SIG-M5 treated with dmso at 0.1 percent for 504 hours (cell line): ENCODE measurements around the gene TAOK2.

Source experiments
- DNase-seq: peaks from one replicate; lab custom pipeline; 2025; ENCODE audit not compliant: unreplicated experiment; lab: John Stamatoyannopoulos, UW

The TAOK2 gene

DNA sequence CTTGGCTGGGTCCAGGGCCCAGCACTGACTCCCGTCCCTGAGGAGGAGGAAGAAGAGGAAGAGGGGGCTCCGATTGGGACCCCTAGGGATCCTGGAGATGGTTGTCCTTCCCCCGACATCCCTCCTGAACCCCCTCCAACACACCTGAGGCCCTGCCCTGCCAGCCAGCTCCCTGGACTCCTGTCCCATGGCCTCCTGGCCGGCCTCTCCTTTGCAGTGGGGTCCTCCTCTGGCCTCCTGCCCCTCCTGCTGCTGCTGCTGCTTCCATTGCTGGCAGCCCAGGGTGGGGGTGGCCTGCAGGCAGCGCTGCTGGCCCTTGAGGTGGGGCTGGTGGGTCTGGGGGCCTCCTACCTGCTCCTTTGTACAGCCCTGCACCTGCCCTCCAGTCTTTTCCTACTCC is 13.3 kb downstream of the TAOK2 start:
- DNase-seq, result no peak

DNA sequence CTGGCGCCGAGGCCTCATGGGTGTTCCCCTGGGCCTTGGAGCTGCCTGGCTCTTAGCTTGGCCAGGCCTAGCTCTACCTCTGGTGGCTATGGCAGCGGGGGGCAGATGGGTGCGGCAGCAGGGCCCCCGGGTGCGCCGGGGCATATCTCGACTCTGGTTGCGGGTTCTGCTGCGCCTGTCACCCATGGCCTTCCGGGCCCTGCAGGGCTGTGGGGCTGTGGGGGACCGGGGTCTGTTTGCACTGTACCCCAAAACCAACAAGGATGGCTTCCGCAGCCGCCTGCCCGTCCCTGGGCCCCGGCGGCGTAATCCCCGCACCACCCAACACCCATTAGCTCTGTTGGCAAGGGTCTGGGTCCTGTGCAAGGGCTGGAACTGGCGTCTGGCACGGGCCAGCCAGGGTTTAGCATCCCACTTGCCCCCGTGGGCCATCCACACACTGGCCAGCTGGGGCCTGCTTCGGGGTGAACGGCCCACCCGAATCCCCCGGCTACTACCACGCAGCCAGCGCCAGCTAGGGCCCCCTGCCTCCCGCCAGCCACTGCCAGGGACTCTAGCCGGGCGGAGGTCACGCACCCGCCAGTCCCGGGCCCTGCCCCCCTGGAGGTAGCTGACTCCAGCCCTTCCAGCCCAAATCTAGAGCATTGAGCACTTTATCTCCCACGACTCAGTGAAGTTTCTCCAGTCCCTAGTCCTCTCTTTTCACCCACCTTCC is 13.9 kb downstream of the TAOK2 start:
- DNase-seq, result no peak

DNA sequence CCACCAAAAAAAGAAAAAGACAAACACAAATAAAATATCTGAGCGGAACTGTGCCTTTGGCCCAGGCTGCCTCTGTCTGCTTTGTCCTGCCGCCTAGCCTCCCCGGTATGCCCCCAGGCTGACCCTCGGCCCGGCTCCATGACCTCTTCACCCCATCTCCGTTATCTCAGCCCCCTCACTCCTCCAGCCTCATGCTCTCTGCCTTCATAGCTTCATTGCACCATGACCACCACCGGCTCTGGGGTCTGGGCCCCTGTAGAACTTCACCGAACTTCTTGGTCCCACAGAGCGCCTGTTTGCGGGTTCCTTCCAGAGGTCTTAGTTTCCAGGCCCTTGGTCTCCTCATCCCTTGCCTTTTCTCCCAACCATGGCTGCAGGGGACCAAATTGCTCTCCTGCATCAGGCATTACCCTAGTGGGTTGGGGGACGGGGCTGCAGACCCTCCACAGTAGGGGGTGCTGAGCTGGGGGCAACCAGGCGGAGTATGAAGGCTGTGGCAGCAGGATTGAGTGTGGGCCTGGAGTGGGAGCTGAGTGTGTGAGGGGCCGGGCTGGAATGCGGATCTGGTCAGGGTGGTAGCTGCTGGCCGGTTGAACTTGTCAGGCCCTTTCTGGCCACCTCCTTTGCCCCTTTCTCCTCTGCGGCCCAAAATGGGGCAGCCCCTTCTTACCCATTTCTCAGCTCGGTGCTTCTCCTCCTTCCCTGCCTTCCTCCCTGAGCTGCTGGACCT is 14.8 kb downstream of the TAOK2 start:
- DNase-seq, result no peak

DNA sequence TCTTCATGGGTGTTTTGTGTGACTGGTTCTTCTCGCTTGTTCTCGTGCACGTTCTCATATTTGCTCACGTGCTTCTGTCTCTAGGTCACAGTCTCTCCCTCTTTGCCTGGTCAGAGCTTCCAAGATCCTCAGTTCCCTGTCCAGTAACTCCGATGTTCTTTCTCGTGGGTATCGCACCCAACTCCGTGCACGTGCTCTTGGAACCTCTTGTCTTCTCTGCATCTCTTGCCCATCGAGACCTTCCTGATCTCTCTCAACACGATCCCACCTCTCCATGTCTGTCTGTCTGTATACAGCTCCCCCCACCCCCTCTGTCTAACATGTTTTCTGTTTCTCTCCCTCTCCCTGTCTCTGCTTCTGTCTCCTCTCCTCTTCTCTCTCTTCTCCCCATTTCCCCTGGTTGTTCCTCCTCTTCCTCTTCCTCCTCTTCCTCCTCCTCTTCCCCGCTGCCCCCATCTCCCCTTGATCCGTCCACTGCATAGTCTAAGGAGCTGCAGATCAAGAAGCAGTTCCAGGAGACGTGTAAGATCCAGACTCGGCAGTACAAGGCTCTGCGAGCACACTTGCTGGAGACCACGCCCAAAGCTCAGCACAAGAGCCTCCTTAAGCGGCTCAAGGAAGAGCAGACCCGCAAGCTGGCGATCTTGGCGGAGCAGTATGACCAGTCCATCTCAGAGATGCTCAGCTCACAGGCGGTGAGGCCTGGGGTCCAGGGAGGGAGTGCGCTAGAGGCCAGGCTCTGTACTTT is 15.6 kb downstream of the TAOK2 start:
- no peak for DNase-seq

DNA sequence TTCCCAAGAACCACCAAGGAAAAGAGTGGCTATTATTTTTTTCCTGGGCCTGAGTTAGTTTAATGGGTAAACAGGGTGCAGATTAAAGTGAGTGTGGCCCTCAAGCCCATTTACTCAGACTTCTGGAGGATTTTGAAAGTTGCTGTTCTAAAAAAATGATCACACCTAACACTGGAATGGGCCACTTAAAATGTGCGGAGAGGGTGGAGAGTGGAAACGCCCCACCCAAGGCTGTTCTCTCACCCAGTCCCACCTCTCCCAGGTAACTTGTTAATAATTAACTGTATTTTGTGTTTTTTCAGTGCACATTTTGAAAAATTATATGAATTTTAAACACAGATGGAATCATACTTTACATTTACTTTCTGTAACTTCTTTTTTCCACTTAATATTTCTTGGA is 16.4 kb downstream of the TAOK2 start:
- DNase-seq, result no peak

DNA sequence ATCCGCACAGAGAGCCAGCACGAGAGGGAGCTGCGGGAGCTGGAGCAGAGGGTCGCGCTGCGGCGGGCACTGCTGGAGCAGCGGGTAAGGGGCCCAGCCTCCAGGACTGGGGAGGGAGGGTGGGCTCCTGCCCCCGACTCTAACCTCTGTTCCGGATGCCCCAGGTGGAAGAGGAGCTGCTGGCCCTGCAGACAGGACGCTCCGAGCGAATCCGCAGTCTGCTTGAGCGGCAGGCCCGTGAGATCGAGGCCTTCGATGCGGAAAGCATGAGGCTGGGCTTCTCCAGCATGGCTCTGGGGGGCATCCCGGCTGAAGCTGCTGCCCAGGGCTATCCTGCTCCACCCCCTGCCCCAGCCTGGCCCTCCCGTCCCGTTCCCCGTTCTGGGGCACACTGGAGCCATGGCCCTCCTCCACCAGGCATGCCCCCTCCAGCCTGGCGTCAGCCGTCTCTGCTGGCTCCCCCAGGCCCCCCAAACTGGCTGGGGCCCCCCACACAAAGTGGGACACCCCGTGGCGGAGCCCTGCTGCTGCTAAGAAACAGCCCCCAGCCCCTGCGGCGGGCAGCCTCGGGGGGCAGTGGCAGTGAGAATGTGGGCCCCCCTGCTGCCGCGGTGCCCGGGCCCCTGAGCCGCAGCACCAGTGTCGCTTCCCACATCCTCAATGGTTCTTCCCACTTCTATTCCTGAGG is 17.4 kb downstream of the TAOK2 start:
- DNase-seq, result no peak

DNA sequence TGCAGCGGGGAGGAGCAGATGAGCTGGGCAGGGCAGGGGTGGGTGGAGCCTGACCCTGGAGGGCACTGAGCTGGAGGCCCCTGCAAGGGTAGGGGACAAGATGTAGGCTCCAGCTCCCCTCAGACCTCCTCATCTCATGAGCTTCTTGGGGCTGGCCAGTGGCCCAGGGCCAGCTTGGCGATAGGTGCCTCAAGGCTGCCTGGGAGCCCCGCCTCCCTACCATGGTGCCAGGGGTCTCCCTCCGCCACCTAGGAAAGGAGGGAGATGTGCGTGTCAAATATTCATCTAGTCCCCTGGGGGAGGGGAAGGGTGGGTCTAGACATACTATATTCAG is 17.9 kb downstream of the TAOK2 start:
- DNase-seq, result no peak

DNA sequence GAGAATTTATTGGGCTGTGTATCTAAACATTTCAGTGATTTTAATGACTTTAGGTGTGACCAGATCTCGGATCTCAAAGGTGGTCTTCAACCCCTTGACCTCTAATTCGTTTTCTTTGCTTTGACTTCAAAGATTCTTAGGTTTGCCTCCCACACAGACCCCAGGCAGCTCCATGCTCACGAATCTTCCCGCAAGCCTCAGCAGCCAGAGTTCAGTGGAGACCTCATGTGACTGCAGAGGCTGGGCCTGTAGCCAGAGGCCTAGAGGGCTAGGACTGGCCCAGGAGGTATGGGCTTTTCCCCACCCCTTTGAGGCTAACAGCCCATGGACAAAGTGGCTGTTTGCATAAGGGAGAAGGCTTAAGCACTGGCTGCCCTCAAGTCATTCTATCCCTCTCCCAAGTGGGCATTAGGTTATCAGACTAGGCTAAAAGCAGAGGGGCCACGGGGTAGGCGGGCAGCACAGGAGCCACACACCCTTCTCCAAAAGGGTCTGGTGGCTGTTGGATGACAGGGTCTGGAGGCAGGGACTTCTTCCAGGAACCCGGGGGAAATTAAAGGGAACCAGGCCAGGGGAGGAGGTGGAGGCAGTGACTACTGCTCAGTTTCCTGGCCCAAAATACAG is 18.8 kb downstream of the TAOK2 start:
- no peak for DNase-seq

DNA sequence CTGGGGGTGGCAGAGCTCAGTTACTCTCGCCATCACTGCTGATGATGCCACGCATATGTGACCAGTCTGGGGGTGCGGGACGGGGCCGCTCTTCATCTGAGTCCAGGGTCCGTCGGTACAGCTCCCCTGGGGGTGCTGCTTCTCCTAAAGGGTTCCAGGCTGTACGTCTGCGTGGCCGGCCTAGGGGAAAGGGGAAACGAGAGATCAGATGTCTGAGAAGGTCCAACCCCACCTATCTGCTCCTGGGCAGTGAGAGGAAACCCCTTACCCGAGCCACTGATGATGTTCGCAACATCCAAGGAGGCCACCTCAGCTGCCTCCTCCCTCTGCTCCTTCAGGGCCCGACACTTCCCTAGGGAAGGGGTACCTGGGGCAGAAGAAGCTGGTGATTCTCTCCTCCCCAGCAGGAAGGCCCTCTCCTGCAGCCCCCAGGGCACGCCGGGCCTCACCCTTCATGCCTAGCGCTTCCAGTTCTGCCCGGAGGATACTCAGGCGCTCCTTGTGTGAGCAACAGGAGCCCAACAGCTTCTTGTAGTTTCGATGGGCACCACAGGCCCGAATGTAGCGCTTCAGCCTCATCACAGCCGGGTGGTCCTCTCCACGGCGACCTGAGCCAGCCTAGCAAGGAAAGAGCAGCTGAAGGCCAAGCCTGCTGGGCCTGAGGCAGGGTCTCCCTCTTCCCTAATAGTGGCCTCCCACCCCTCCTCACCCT is 19.7 kb downstream of the TAOK2 start:
- no peak for DNase-seq

DNA sequence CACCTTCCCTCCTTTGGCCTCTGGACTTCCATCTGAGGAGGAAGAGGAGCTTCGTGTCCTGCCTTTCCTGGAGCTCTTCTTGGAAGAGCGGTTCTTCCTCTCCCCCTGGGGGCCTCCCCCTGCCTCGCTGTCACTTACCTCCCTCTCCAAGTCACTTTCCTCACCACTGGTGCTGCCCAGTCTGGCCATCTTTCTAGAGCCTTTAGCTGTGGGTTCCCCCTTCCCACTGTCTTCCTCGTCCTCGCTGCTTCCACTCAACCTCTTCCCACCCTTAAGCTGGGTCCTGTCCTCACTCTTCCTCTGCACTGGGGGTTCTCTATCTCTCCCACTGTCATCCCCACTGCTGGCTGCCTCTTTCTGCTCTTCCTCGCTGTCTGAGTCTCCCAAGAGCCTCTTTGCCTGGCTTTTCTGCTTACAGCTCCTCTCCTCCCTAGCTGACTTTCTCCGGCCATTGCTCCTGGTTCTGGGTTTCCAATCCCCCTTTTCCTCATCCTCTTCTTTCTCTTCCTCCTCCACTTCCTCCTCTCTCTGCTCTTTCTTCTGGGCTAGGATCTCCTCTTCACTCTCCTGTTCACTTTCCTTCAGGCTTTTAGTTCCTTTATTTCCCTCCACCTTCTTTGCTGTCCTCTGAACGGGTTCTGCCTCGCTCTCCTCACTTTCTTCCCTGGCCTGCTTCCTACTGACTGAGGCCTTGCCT is 20.4 kb downstream of the TAOK2 start:
- DNase-seq, result no peak

DNA sequence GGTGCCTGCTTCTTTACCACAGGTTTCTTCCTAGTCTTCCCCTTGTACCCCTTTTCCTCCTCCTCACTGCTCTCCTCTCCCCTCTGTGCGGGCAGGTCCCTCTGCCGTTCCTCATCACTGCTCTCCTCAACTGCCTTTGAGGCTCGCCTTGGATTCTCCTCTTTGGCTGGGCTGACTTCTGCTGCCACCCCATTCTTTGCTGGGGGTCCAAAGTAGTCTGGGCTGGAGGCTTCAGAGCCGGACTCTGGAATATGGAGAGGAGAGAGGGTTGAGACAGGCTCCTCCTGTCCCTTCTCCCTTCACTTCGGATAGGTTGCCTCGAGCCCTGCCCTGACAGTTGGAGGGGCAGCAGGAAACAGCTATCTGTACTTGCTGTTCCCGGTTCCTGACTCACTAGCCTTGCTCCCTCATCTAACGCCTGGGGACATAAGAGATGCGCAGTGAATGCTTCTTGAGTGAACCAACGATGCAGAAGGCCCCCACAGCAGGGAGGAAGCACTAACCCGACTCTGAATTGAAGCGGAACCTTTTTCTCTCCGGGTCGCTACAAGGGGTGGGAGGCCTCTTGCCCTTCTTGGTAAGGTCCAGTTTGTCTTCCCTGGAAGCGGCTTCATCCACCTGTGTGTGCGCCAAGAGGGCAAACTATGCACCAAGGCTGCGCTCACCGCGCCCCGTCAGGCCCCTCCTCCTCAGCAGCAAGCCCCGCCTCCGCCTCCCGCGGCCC is 21.1 kb downstream of the TAOK2 start:
- DNase-seq, result peak; percentile 34

DNA sequence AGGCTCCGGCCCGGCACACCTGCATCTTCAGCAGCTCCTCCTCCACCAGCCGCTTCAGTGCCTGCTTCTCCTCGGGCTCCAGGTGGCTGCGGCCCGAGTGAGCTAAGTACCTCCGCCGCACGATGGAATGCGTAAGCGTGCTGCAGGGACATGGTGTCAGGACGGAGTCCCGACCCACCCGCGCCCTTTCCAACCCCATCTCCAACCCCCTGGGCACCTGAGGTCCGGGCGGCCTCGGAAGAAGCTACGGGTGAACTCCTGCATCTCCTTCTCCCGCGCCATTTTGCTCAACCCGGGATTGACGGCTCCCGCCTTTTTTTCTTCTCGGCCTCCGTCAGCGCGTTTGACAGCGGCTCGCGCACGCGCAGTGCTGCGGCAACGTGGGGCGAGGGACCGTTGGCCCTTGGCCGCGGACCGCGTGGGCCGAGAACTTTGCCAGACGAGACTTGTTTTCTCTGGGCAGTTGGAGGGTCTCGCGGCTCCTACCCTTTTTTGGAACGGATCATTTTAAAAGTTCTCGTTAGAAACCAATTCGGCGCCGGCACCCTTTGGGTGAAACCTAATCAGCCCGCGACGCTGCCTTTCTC is 21.7 kb downstream of the TAOK2 start, which contains the start of gene HIRIP3:
TSS of gene HIRIP3 (minus strand) at position 294 of the 587 bp plus-strand sequence. CDS start at position 282, 12 bp downstream.
- DNase-seq, result peak; percentile 84

DNA sequence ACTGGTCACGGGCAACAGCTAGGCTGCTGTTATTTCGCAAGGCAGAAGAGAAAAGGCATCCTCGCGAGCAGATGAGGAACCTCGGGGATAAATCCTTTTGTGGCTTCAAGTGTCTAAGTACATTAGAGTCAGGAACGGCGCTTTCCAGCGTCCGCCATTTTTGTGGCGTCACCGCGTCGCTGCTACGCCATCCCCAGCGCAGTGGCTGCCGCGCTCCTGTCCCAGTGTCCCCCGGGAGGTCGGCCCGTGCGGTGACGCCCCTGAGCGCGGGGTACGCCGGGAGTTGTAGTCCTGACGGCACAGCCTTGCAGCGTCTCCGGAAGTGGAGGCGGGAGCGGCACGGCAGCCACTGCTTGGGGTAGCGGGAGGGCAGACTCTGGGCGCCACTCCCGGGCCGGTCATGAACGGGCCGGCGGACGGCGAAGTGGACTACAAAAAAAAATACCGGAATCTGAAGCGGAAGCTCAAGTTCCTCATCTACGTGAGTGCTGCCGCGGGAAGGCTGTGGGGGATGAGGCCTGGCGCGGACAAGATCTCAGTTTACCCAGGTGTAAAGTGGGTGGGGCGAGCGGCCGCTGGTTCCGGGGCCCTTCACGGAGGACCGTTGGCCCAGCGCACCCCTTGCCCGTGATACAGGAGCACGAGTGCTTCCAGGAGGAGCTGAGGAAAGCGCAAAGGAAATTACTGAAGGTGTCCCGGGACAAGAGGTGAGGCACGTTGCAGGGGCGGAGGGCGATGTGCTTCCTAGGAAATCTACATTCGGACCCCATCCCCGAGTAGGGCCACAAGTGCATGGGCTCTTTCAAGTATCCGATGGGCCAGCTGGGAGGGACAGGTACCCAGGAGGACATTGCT is 22.5 kb downstream of the TAOK2 start, which contains the start of gene INO80E:
TSS of gene INO80E (plus strand) at position 331 of the 855 bp plus-strand sequence. CDS start at position 401, 70 bp downstream.
- peak; percentile 95 for DNase-seq

DNA sequence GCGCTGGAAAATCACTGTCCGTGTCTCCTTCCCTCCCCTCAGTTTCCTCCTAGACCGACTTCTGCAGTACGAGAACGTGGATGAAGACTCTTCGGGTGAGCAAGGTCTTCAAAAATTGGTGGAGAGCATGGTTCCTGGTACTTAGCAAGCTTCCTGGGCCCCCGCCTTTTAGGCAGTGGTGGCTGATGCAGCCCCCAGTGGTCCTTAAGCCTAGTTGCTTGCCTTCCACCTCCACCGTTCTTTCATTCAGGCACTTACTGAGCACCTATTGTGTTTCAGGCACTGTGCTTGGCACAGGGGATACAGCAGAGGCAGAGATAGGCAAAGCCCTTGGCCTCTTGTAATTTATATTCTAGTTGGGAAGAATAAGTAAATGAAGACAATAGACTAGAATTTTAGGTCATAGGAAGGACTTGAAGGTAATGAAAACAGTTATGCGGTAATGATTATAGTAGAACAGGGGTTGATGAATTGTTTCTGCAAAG is 23.1 kb downstream of the TAOK2 start:
- no peak for DNase-seq

DNA sequence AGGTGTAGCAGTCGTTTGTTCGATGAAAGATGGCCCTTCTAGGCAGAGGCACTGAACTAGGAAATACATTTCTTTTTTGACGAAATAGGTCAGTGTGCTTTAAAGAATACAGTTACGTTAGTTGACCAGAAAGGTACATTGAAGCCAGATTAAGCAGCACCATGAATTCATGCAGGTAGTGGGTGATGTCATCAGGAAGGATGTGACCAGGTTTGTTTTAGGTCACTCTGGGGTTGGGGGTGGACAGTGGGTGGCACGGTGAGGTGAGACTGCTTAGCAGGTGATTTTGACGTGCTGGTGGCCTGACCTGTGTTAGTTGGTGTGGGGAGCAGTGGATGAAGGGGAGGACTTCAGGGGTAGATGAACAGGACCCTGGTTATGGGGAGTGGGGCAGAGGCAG is 25.9 kb downstream of the TAOK2 start:
- no peak for DNase-seq

DNA sequence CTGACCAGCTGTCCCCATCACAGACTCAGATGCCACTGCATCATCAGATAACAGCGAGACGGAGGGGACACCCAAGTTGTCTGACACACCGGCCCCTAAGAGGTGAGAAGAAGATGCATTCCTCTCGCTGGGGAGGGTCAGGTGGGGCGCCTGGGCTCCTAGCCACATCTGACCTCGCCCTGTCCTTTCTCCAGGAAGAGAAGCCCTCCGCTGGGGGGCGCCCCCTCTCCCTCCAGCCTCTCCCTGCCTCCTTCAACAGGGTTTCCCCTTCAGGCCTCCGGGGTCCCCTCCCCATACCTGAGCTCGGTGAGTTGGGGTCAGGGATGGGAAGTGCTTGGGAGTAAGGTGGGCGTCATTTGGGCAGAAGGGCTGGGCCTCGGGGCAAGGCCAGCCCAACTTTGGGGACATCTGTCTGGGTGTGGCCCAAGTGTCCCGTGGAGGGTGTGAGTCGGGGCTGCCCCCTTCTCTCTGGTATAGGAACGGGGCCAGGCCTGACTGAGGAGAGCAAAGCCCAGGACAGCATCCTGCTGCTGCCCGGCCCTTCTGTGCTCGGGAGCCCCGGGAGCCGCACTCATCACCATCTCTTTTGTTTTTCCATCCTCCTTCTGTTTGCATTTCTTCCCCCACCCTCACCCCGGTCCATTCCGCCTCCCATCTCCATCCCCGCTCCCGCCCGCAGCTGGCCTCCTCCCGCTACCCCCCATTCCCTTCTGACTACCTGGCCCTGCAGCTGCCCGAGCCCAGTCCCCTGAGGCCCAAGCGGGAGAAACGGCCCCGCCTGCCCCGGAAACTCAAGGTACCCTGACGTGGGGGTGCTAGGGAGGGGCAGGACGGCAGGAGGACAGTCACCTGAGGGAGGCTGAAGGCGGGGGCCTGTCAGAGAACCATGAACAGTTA is 27.3 kb downstream of the TAOK2 start:
- DNase-seq, result no peak
